Left ventricle myocardium inferior (tissue), 1 donor: ENCODE data around the gene OR5H14. TPM values are rescaled to one million over a fixed set of nuclear protein-coding genes. Genes with fewer than 3 reads are reported as not detected.

Source experiments
- total RNA-seq: library from RNA; stranded (reverse); fragmentation: NEBNext Ultra II Directional; extraction: Animal tissue kit (Norgen Biotek cat#: 25700); gene quantifications from one replicate; pipeline ENCODE4 v1.2.1, GENCODE V29; 2021
- donor health status: DM: no; HTN: yes; CAD: no; lungs with severe emphysema.

The OR5H14 gene
- total RNA-seq, 1 donor from 2014 or later, result not detected

Other genes with a start within 250 kb of the OR5H14 start
- 9.5 TPM for gene RIOX2, start 175.0 kb upstream of the OR5H14 start, total RNA-seq
- not detected for gene GABRR3, start 112.2 kb upstream of the OR5H14 start, total RNA-seq
- not detected for gene OR5AC2, start 60.3 kb upstream of the OR5H14 start, total RNA-seq
- not detected for gene OR5H1, start 16.8 kb upstream of the OR5H14 start, total RNA-seq
- not detected for gene OR5H15, start 19.2 kb downstream of the OR5H14 start, total RNA-seq
- not detected for gene OR5H6, start 116.8 kb downstream of the OR5H14 start, total RNA-seq
- gene OR5H2, start 135.0 kb downstream of the OR5H14 start, total RNA-seq, result not detected
- gene OR5K4, start 206.4 kb downstream of the OR5H14 start, total RNA-seq, result not detected
- not detected for gene OR5K3, start 243.2 kb downstream of the OR5H14 start, total RNA-seq